Effector CD4-positive, alpha-beta T cell (primary cell): ENCODE results near the gene A3GALT2.

Experiments used
- DNase-seq: peaks from one replicate; pipeline ENCODE4 v3.0.0-alpha.2; 2020

A3GALT2 gene

DNA sequence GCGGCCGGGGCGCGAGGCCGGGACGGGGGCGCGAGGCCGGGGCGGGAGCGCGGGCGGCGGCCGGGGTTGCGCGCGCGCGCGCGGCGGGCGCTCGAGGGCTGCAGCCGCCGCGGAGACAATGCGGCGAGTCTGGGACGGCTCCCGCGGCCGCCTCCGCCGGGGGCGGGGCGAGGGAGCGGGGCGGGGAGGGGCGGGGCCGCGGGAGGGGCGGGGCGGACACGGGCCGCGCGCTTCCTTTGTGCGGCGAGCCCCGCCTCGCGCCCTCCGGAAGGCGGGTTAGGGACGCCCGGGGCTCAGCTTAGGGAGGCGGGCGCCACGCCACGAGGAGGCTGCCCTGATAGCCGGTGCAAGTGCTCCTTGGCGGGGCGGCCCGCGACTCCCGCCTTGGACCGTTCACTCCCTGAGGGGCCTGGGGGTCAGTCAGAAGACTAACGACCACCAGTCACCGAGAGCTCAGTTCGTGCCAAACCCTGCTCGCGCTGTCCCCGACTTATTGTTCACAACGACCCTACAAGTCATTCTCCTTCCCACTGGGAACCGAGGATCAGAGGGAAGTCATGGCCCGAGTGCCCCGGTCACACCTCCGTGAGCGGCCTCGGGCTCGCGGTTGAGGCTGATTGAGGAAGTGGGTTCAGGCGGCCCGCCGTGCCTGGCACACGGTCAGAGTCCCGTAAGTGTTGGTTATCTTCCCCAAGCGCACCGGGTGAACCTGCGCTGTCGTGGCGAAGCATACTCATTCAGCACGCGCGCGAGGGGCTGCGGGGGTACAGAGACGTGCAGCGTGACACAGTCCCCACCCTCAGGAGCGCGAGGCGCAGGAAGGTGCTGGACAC lies 29.1 kb upstream of the A3GALT2 start:
- peak; percentile 71 for DNase-seq

DNA sequence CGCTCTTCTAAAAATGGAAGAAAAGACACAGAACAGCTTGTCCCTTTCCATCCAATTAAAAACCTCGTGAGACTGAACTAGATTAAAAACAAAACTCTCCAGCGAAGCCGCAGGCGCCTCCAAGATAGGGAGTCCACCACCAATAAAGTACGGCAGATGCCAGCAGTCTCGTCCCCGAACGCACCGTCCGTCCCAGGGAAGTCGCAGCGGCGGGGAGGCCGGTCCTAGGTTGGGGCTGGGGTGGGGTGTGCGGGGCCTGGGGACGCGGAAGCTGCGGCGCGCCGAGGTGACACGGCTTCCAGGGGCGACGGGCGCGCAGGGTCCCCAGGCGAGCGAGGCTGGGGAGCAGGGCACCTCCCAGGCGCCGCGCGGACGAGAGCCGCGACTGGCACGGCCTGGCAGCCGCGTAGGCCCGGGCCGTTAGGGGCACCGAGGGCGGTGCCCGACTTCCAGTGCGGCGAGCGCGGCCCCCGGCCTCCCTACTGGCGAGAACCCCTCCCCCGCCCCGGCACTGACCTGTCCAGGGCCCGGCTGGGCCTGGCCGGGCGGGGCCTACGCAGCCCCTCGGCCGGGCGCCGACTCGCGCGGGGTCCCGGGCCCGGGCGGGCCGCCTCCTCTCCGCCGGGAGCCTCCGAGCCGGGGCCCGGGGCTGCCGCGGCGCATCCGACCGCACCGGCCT lies 28.3 kb upstream of the A3GALT2 start:
- DNase-seq, result peak; percentile 21

GRCh38 chr1:33348676-33349080 lies 27.8 kb upstream of the A3GALT2 start:
- DNase-seq, result no peak

DNA sequence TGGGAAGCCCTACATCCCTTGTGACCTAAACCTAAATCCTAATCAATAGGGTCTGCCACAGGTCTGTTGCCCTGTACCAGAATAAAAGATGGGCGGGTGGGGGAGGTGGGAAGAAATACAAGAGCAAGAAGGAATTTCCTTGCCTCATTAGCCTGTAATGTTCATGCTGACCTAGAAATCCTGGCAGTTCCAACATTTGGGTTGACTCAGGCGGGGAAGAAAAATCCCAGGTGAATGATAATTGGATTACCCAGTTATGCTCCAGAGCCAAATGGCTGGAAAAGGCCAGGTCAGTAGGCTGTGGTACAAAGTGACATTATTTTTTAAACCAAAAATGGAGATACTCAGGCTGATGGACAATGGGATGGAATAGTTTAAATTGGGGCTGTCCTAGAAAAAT lies 27.3 kb upstream of the A3GALT2 start:
- no peak for DNase-seq

GRCh38 chr1:33347650-33347992 lies 26.7 kb upstream of the A3GALT2 start:
- no peak for DNase-seq

GRCh38 chr1:33346927-33347649 lies 26.2 kb upstream of the A3GALT2 start:
- DNase-seq, result no peak

DNA sequence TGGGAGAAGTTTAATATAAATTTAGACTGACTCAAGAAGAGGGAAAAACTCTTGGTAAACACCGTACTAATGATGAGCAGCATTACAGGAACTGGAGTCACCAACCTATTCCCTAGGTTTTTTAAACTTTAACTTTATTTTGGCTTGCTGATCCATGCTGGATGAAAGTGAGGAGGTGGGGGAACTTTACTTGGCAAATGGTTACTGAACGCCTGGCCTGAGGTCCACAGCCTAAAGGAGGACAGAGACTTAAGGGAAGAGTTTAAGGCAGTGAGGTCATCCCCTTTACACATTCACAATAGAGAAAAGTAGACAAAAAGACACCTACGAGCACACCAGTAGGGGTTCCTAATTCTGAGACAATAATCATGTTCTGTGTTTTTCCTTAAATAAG lies 25.6 kb upstream of the A3GALT2 start:
- DNase-seq, result no peak

DNA sequence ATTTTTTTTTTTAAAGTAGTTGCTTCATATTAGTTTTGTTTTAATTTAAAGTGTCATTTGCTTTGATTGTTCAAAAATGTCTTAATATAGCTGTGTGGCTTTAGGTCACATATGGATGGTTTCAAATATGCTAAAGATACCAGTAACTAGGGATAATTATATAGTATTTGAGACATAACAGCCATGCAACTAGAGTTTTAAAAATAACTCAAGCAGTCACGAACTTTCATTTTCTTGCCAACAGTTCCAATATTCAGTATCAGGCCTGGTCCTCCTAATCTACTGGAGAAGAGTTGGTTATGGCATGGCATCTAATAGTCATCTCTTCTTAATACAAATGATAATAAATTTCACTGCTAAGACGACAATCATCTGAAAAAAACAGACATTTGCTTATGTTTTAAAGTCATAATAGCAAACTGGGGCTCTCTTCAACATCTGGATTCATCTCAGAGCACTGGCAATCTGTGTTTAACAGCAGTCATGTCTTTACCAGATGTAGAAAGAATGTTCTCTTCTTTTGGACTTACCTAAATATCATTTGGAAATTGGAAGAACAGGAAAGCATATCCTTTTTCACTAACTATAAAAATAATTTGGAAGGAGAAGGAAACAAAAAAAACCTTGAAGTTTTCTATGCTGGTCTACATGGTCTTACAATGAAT lies 24.1 kb upstream of the A3GALT2 start:
- DNase-seq, result no peak

- DNase-seq, result no peak
These were observed 22.6 kb upstream of the A3GALT2 start for GRCh38 chr1:33343539-33343938.

- DNase-seq, result no peak
These were observed 21.3 kb upstream of the A3GALT2 start for GRCh38 chr1:33342041-33342723.

GRCh38 chr1:33341190-33341589 lies 20.3 kb upstream of the A3GALT2 start:
- DNase-seq, result no peak

DNA sequence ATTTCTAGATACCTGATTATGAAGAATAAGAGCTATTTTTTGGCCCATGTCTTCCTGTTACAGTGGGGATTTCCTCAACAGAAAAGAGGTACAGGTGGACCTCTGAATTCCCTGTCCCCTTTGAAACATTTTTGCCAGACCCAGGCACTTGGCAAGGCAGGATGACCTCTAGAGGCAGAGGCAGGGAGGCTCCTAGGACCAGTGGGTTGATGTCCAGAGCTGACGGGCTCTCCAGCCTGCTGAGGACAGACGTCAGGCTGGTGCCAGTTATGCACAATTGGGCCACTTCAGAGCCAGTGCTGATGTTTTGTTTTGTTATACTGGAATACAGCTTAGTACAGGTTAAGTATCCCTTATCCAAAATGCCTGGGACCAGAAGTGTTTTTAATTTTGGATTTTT lies 18.5 kb upstream of the A3GALT2 start:
- DNase-seq, result no peak

GRCh38 chr1:33338440-33339211 lies 17.7 kb upstream of the A3GALT2 start:
- DNase-seq, result no peak

GRCh38 chr1:33338048-33338439 lies 17.1 kb upstream of the A3GALT2 start:
- DNase-seq, result no peak

DNA sequence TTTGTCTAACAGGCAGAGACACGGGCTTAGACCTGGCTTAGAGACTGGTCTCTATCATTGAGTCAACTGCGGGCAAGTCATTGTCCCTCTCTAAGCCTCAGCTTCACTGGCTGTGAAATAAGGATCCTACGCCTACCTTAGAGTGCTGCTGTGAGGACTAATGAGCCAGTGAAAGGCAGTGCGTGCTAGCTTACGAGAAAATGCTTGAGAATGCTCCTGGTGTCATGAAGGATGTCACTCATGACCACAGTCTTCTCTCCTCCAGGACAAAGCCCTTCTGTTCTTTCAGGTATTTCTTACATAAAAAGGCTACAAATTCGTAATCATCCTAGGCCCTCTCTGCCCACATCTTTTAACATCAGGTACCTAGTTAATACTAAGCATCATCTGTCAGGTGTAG lies 16.5 kb upstream of the A3GALT2 start:
- DNase-seq, result no peak

GRCh38 chr1:33336580-33336979 lies 15.7 kb upstream of the A3GALT2 start:
- DNase-seq, result no peak

DNA sequence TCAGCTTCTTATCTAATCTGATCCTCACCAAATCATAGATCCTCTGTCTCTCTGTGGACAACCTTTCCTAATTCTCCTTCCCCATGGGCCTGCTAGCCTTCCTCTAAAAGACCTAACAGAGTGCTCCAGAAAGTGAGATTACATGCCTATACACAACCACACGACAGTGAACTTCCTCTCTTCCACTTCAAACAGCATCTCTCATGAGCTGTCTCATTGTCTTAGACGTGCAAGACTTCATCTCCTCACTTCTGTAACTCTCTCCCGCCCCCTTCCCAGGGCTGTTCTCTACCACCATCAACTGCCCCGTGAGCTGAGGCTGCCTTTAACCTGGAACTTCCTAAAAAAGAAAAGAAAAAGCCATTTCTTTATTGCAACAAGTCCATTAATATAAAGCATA lies 14.1 kb upstream of the A3GALT2 start:
- no peak for DNase-seq

- DNase-seq, result no peak
These were observed 13.2 kb upstream of the A3GALT2 start for GRCh38 chr1:33334081-33334552.

GRCh38 chr1:33332881-33333280 lies 12.0 kb upstream of the A3GALT2 start:
- no peak for DNase-seq

DNA sequence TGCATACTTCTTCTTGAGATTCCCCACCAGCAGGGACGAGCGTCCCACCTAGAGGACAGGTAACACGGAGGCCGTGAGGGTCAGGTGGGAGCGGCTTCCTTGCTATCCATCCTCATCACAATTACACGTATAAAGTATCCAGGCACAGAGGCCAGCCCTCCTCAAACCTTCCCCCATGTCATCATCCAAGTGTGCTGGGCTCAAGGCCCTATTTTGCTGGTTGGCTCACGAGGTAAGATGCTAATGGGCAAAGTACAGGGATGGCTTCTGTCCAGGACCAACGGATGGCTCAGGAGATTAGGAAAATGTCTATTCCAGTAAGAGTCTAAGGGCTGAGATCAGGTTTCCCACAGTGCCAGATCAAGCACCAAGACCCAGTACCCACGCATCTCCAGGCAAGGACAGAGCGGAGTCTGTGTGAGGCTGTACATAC lies 11.5 kb upstream of the A3GALT2 start:
- no peak for DNase-seq

DNA sequence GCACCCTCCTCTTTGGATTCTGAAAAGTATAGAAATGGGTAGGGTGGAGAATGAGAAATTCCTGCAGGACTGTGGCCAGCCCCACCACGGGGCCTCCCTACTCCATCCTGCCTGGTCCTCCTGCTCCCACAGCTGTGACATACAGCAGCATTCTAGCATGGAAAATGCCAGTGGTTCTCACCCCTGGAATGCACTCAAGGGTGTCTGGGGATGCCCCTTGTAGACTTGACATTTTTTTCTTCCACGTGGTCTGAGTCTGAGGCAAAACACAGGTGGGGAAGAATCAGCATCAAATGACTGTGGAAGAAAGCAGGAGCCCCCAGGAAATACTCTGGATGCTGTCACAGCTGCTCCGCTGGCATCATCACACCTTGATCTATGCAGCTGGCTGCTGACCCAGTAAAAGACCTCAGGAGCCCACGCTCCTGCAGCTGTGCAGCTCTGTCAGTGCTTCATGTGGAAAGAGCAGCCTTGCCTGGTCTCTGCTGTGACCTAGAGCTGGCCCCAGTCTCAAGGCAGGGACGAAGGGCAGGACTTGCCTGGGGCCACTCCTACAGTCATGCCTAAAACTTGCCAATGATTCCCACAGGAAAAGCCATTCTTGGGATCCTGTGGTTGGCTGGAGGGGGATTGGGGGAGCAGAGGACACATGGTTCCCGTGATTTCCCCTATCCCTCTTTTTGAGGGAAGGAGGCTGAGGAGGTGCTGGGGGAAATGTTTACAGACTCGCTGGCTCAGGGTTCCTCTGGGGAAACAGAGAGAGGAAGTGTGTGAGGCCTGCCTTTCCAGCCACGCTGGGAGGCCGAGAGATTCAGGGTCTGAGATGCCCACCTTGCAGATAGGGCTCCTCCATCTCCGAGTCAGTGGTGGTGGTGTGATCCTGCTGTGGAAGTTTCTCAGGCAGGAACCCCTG lies 10.8 kb upstream of the A3GALT2 start:
- DNase-seq, result no peak
